WTC11 (cell line): Measurements from ENCODE around the gene PALB2. TPM values are rescaled to one million over a fixed set of nuclear protein-coding genes. Genes with fewer than 3 reads are reported as not detected.

Experiments
- ATAC-seq: fragments of 200-7000 bp; cut with Tn5 transposase; 2 replicates; pipeline ENCODE4 v1.10.0; 2021; ENCODE audit warnings: mild to moderate bottlenecking, moderate library complexity
- CTCF ChIA-PET: fragments of 300-600 bp; sonication (Branson Sonifier 250); formaldehyde crosslinking; loops from one replicate; lab custom pipeline; 2021; ENCODE audit warnings: antibody characterized with exemption; lab: Charles Lee
- POLR2A ChIA-PET: fragments of 350-600 bp; sonication (Branson Sonifier 250); formaldehyde crosslinking; loops from one replicate; lab custom pipeline; 2021; ENCODE audit warnings: antibody characterized with exemption; lab: Charles Lee
- DNase-seq: peaks from one replicate; pipeline ENCODE4 v3.0.0; 2021; ENCODE audit warnings: low spot score
- H3K27ac Mint-ChIP-seq: 2 replicates; pipeline ENCODE4 v1.8.0; 2021; ENCODE audit warnings: mixed read lengths
- H3K27me3 Mint-ChIP-seq: 2 replicates; pipeline ENCODE4 v1.8.0; 2021; ENCODE audit warnings: low read depth, mild to moderate bottlenecking, moderate library complexity, mixed read lengths
- H3K36me3 Mint-ChIP-seq: 2 replicates; pipeline ENCODE4 v1.8.0; 2021; ENCODE audit warnings: mixed read lengths
- H3K4me1 Mint-ChIP-seq: 2 replicates; pipeline ENCODE4 v1.8.0; 2022; ENCODE audit warnings: mixed read lengths
- H3K4me3 Mint-ChIP-seq: 2 replicates; pipeline ENCODE4 v1.8.0; 2021; ENCODE audit warnings: mild to moderate bottlenecking, moderate library complexity, mixed read lengths
- H3K9me3 Mint-ChIP-seq: 2 replicates; pipeline ENCODE4 v1.8.0; 2021; ENCODE audit warnings: mixed read lengths
- AFF4 ChIP-seq: sonication (generic); formaldehyde crosslinking; IDR thresholded peaks from 2 replicates; pipeline ENCODE4 v1.8.1; 2023; ENCODE audit warnings: mild to moderate bottlenecking, missing genetic modification reagents, borderline replicate concordance
- E2F1 ChIP-seq: sonication (generic); formaldehyde crosslinking; IDR thresholded peaks from 2 replicates; pipeline ENCODE4 v1.8.0; 2022; ENCODE audit warnings: mild to moderate bottlenecking, missing genetic modification reagents
- ELF4 ChIP-seq: sonication (generic); formaldehyde crosslinking; IDR thresholded peaks from 2 replicates; pipeline ENCODE4 v1.8.1; 2022; ENCODE audit warnings: low read depth, mild to moderate bottlenecking, moderate library complexity, missing genetic modification reagents
- EMX1 ChIP-seq: fragments of 250-450 bp; sonication (Bioruptor Pico); IDR thresholded peaks from 2 replicates; pipeline ENCODE4 v1.8.0; 2021; ENCODE audit warnings: mild to moderate bottlenecking
- FOXJ3 ChIP-seq: sonication (generic); formaldehyde crosslinking; IDR thresholded peaks from 2 replicates; pipeline ENCODE4 v1.9.0; 2021; ENCODE audit warnings: missing genetic modification reagents, mild to moderate bottlenecking, borderline replicate concordance
- FOXK1 ChIP-seq: sonication (generic); formaldehyde crosslinking; IDR thresholded peaks from 2 replicates; pipeline ENCODE4 v1.8.0; 2022; ENCODE audit warnings: mild to moderate bottlenecking, moderate library complexity, missing genetic modification reagents
- GTF2I ChIP-seq: fragments of 250-450 bp; sonication (Bioruptor Pico); conservative IDR thresholded peaks from 2 replicates; pipeline ENCODE4 v1.4.0; 2021; ENCODE audit warnings: mild to moderate bottlenecking
- JUN ChIP-seq: sonication (generic); formaldehyde crosslinking; IDR thresholded peaks from 2 replicates; pipeline ENCODE4 v1.8.0; 2023; ENCODE audit warnings: mild to moderate bottlenecking, missing genetic modification reagents
- MXD4 ChIP-seq: fragments of 250-450 bp; sonication (Bioruptor Pico); IDR thresholded peaks from 2 replicates; pipeline ENCODE4 v1.8.0; 2021; ENCODE audit warnings: mild to moderate bottlenecking, moderate library complexity, borderline replicate concordance
- MYBL2 ChIP-seq: sonication (generic); formaldehyde crosslinking; IDR thresholded peaks from 2 replicates; pipeline ENCODE4 v1.8.1; 2023; ENCODE audit warnings: mild to moderate bottlenecking, moderate library complexity, missing genetic modification reagents
- RELA ChIP-seq: sonication (generic); formaldehyde crosslinking; IDR thresholded peaks from 2 replicates; pipeline ENCODE4 v1.8.1; 2022; ENCODE audit warnings: missing genetic modification reagents, mild to moderate bottlenecking, borderline replicate concordance
- RORB ChIP-seq: fragments of 250-450 bp; sonication (Bioruptor Pico); IDR thresholded peaks from 2 replicates; pipeline ENCODE4 v1.9.0; 2021; ENCODE audit warnings: mild to moderate bottlenecking
- SMAD4 ChIP-seq: sonication (generic); formaldehyde crosslinking; IDR thresholded peaks from 2 replicates; pipeline ENCODE4 v1.8.0; 2022; ENCODE audit warnings: mild to moderate bottlenecking, missing genetic modification reagents
- SP1 ChIP-seq: sonication (generic); formaldehyde crosslinking; conservative IDR thresholded peaks from 2 replicates; pipeline ENCODE4 v1.8.1; 2022; ENCODE audit warnings: missing genetic modification reagents
- TP53 ChIP-seq: sonication (generic); formaldehyde crosslinking; IDR thresholded peaks from 2 replicates; pipeline ENCODE4 v1.8.1; 2023; ENCODE audit warnings: mild to moderate bottlenecking, missing genetic modification reagents
- ZNF263 ChIP-seq: sonication (generic); formaldehyde crosslinking; IDR thresholded peaks from 2 replicates; pipeline ENCODE4 v1.8.1; 2022; ENCODE audit warnings: low read depth, mild to moderate bottlenecking, moderate library complexity, missing genetic modification reagents
- total RNA-seq: library from RNA; stranded (reverse); gene quantifications from 3 replicates; pipeline ENCODE4 v1.2.3, GENCODE V29; 2021
- TF ChIP-seq, protein P1 (sequence below): sonication (generic); formaldehyde crosslinking; IDR thresholded peaks from 2 replicates; pipeline ENCODE4 v1.8.1; 2023; ENCODE audit warnings: mild to moderate bottlenecking, missing genetic modification reagents
- TF ChIP-seq, protein P2 (sequence below): sonication (generic); formaldehyde crosslinking; IDR thresholded peaks from 2 replicates; pipeline ENCODE4 v1.8.1; 2022; ENCODE audit warnings: mild to moderate bottlenecking, moderate library complexity, missing genetic modification reagents
- TF ChIP-seq, protein P3 (sequence below): sonication (generic); formaldehyde crosslinking; conservative IDR thresholded peaks from 2 replicates; pipeline ENCODE4 v1.8.1; 2023; ENCODE audit warnings: mild to moderate bottlenecking, low read depth, missing genetic modification reagents, moderate library complexity
- TF ChIP-seq, protein P4 (sequence below): sonication (generic); formaldehyde crosslinking; IDR thresholded peaks from 2 replicates; pipeline ENCODE4 v1.8.0; 2022; ENCODE audit warnings: mild to moderate bottlenecking, missing genetic modification reagents
- TF ChIP-seq, protein P5 (sequence below): sonication (generic); formaldehyde crosslinking; IDR thresholded peaks from 2 replicates; pipeline ENCODE4 v1.8.1; 2023; ENCODE audit warnings: mild to moderate bottlenecking, moderate library complexity, missing genetic modification reagents

PALB2 gene
- total RNA-seq, 1 experiment from 2014 or later = 32.1 TPM

GRCh38 chr16:23609929-23610328 is 31.2 kb downstream of the PALB2 start (continued):
- TF ChIP-seq, protein P1, sequence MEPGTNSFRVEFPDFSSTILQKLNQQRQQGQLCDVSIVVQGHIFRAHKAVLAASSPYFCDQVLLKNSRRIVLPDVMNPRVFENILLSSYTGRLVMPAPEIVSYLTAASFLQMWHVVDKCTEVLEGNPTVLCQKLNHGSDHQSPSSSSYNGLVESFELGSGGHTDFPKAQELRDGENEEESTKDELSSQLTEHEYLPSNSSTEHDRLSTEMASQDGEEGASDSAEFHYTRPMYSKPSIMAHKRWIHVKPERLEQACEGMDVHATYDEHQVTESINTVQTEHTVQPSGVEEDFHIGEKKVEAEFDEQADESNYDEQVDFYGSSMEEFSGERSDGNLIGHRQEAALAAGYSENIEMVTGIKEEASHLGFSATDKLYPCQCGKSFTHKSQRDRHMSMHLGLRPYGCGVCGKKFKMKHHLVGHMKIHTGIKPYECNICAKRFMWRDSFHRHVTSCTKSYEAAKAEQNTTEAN (CRISPR knock-in tag) = no peak
- no peak for TF ChIP-seq MXD4 (CRISPR knock-in tag)

GRCh38 chr16:23608194-23608593 is 32.9 kb downstream of the PALB2 start:
- no peak for TF ChIP-seq SP1
- TF ChIP-seq, protein P2, sequence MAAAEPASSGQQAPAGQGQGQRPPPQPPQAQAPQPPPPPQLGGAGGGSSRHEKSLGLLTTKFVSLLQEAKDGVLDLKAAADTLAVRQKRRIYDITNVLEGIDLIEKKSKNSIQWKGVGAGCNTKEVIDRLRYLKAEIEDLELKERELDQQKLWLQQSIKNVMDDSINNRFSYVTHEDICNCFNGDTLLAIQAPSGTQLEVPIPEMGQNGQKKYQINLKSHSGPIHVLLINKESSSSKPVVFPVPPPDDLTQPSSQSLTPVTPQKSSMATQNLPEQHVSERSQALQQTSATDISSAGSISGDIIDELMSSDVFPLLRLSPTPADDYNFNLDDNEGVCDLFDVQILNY = no peak
- no peak for TF ChIP-seq ZNF263 (CRISPR knock-in tag)
- no peak for TF ChIP-seq SMAD4 (CRISPR knock-in tag)
- no peak for TF ChIP-seq JUN (CRISPR knock-in tag)
- TF ChIP-seq GTF2I = no peak
- TF ChIP-seq, protein P3, sequence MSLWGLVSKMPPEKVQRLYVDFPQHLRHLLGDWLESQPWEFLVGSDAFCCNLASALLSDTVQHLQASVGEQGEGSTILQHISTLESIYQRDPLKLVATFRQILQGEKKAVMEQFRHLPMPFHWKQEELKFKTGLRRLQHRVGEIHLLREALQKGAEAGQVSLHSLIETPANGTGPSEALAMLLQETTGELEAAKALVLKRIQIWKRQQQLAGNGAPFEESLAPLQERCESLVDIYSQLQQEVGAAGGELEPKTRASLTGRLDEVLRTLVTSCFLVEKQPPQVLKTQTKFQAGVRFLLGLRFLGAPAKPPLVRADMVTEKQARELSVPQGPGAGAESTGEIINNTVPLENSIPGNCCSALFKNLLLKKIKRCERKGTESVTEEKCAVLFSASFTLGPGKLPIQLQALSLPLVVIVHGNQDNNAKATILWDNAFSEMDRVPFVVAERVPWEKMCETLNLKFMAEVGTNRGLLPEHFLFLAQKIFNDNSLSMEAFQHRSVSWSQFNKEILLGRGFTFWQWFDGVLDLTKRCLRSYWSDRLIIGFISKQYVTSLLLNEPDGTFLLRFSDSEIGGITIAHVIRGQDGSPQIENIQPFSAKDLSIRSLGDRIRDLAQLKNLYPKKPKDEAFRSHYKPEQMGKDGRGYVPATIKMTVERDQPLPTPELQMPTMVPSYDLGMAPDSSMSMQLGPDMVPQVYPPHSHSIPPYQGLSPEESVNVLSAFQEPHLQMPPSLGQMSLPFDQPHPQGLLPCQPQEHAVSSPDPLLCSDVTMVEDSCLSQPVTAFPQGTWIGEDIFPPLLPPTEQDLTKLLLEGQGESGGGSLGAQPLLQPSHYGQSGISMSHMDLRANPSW (CRISPR knock-in tag) = no peak
- TF ChIP-seq FOXK1 (CRISPR knock-in tag) = no peak
- TF ChIP-seq ELF4 = no peak
- TF ChIP-seq FOXJ3 (CRISPR knock-in tag) = no peak
- TF ChIP-seq, protein P4, sequence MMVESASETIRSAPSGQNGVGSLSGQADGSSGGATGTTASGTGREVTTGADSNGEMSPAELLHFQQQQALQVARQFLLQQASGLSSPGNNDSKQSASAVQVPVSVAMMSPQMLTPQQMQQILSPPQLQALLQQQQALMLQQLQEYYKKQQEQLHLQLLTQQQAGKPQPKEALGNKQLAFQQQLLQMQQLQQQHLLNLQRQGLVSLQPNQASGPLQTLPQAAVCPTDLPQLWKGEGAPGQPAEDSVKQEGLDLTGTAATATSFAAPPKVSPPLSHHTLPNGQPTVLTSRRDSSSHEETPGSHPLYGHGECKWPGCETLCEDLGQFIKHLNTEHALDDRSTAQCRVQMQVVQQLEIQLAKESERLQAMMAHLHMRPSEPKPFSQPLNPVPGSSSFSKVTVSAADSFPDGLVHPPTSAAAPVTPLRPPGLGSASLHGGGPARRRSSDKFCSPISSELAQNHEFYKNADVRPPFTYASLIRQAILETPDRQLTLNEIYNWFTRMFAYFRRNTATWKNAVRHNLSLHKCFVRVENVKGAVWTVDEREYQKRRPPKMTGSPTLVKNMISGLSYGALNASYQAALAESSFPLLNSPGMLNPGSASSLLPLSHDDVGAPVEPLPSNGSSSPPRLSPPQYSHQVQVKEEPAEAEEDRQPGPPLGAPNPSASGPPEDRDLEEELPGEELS (CRISPR knock-in tag) = no peak
- TF ChIP-seq MYBL2 (CRISPR knock-in tag) = no peak
- TF ChIP-seq, protein P5, sequence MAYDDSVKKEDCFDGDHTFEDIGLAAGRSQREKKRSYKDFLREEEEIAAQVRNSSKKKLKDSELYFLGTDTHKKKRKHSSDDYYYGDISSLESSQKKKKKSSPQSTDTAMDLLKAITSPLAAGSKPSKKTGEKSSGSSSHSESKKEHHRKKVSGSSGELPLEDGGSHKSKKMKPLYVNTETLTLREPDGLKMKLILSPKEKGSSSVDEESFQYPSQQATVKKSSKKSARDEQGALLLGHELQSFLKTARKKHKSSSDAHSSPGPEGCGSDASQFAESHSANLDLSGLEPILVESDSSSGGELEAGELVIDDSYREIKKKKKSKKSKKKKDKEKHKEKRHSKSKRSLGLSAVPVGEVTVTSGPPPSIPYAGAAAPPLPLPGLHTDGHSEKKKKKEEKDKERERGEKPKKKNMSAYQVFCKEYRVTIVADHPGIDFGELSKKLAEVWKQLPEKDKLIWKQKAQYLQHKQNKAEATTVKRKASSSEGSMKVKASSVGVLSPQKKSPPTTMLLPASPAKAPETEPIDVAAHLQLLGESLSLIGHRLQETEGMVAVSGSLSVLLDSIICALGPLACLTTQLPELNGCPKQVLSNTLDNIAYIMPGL (CRISPR knock-in tag) = no peak
- no peak for TF ChIP-seq TP53 (CRISPR knock-in tag)
- no peak for TF ChIP-seq RORB (CRISPR knock-in tag)
- no peak for TF ChIP-seq E2F1 (CRISPR knock-in tag)
- TF ChIP-seq RELA (CRISPR knock-in tag) = no peak
- no peak for TF ChIP-seq AFF4 (CRISPR knock-in tag)
- no peak for TF ChIP-seq EMX1 (CRISPR knock-in tag)
- ChIA-PET CTCF (no interaction called here), POLR2A (no interaction called here)
- Mint-ChIP-seq H3K4me1 (no peaks in the 10 kb centered on the region), H3K36me3 (peaks cover 38% of the 10 kb centered on the region), H3K4me3 (no peak overlapping the region), H3K9me3 (no peaks in the 10 kb centered on the region), H3K27ac (no peak overlapping the region), H3K27me3 (no peaks in the 10 kb centered on the region)
- no peak for ATAC-seq
- DNase-seq = no peak
